GM23338 (cell line): ENCODE results near the gene STT3B. TPM values are rescaled to one million over a fixed set of nuclear protein-coding genes. Genes with fewer than 3 reads are reported as not detected.

Source experiments
- ATAC-seq: fragments of 200-7000 bp; cut with Tn5 transposase; 3 replicates; pipeline ENCODE4 v1.9.1; 2020
- DNase-seq: peaks from one replicate; pipeline ENCODE4 v3.0.0-alpha.2; 2015; ENCODE audit warnings: low spot score
- H2AFZ ChIP-seq: fragments of 200-600 bp; sonication (generic); 2 replicates; pipeline ENCODE4 v1.8.0; 2016; ENCODE audit warnings: antibody characterized with exemption, mild to moderate bottlenecking, moderate library complexity
- H3F3A ChIP-seq: fragments of 200-600 bp; sonication (generic); replicated peaks from 2 replicates; pipeline ENCODE4 v1.8.0; 2017; ENCODE audit warnings: antibody characterized with exemption, mixed run types, low read depth
- H3K27ac ChIP-seq: fragments of 200-600 bp; sonication (generic); 2 replicates; pipeline ENCODE4 v1.6.1; 2016; ENCODE audit warnings: low read depth
- H3K27me3 ChIP-seq: fragments of 200-600 bp; sonication (generic); 2 replicates; pipeline ENCODE4 v1.8.0; 2016; ENCODE audit warnings: mild to moderate bottlenecking, mixed run types, moderate library complexity; ENCODE audit not compliant: insufficient read depth
- H3K36me3 ChIP-seq: fragments of 200-600 bp; sonication (generic); 2 replicates; pipeline ENCODE4 v1.8.0; 2016; ENCODE audit warnings: mild to moderate bottlenecking; ENCODE audit not compliant: insufficient read depth
- H3K4me1 ChIP-seq: fragments of 200-600 bp; sonication (generic); 2 replicates; pipeline ENCODE4 v1.8.0; 2016; ENCODE audit warnings: mild to moderate bottlenecking, moderate library complexity; ENCODE audit not compliant: insufficient read depth
- H3K4me2 ChIP-seq: fragments of 200-600 bp; sonication (generic); 2 replicates; pipeline ENCODE4 v1.7.1; 2017; ENCODE audit warnings: mixed run types
- H3K4me3 ChIP-seq: fragments of 200-600 bp; sonication (generic); 2 replicates; pipeline ENCODE4 v1.6.1; 2016; ENCODE audit warnings: mixed run types
- H3K79me2 ChIP-seq: fragments of 200-600 bp; sonication (generic); replicated peaks from 2 replicates; pipeline ENCODE4 v1.8.0; 2017; ENCODE audit warnings: mild to moderate bottlenecking; ENCODE audit not compliant: insufficient read depth
- H3K9me2 ChIP-seq: fragments of 200-600 bp; sonication (generic); 2 replicates; pipeline ENCODE4 v1.8.0; 2017; ENCODE audit not compliant: insufficient read depth
- H4K20me1 ChIP-seq: fragments of 200-600 bp; sonication (generic); replicated peaks from 2 replicates; pipeline ENCODE4 v1.8.0; 2017; ENCODE audit warnings: mild to moderate bottlenecking; ENCODE audit not compliant: insufficient read depth
- H3K27ac Mint-ChIP-seq: 2 replicates; pipeline ENCODE4 v1.8.0; 2020; ENCODE audit warnings: inconsistent platforms, mild to moderate bottlenecking, moderate library complexity, mixed read lengths
- H3K27me3 Mint-ChIP-seq: 3 replicates; pipeline ENCODE4 v1.8.0; 2022; ENCODE audit warnings: low read depth, mild to moderate bottlenecking, moderate library complexity, mixed read lengths, inconsistent platforms; ENCODE audit not compliant: insufficient read depth, poor library complexity
- H3K36me3 Mint-ChIP-seq: 3 replicates; pipeline ENCODE4 v1.8.0; 2021; ENCODE audit warnings: low read depth, mild to moderate bottlenecking, inconsistent platforms, moderate library complexity, mixed read lengths
- H3K4me1 Mint-ChIP-seq: 3 replicates; pipeline ENCODE4 v1.8.0; 2020; ENCODE audit warnings: mild to moderate bottlenecking, inconsistent platforms, mixed read lengths
- H3K4me3 Mint-ChIP-seq: 3 replicates; pipeline ENCODE4 v1.8.0; 2021; ENCODE audit warnings: moderate library complexity, mild to moderate bottlenecking, inconsistent platforms, mixed read lengths
- H3K9me3 Mint-ChIP-seq: 3 replicates; pipeline ENCODE4 v1.8.0; 2020; ENCODE audit warnings: moderate library complexity, mild to moderate bottlenecking, inconsistent platforms, mixed read lengths
- CREB1 ChIP-seq: fragments of 250-450 bp; sonication (Bioruptor Pico); IDR thresholded peaks from 2 replicates; pipeline ENCODE4 v1.5.0; 2020; ENCODE audit warnings: low read depth, mild to moderate bottlenecking, moderate library complexity
- EZH2 ChIP-seq: fragments of 200-600 bp; sonication (generic); IDR thresholded peaks from one replicate; pipeline ENCODE4 v1.8.0; 2017; ENCODE audit warnings: antibody characterized with exemption, mild to moderate bottlenecking, low read depth; ENCODE audit not compliant: unreplicated experiment
- JUNB ChIP-seq: IDR thresholded peaks from one replicate; pipeline ENCODE4 v1.6.1; 2016; ENCODE audit warnings: antibody characterized with exemption; ENCODE audit not compliant: unreplicated experiment
- polyA plus RNA-seq: library from polyadenylated mRNA; unstranded; fragments of >200 nt; fragmentation: Nextera tagmentation; extraction: Ambion mirVana; gene quantifications from 2 replicates; pipeline ENCODE4 v1.2.1, GENCODE V29; 2016
- total RNA-seq: library from RNA; depleted of rRNA; stranded (reverse); fragments of >200 nt; shearing (Covaris generic); gene quantifications from 2 replicates; pipeline ENCODE4 v1.2.3, GENCODE V29; 2014
- TF ChIP-seq, protein P1 (sequence below), 2 experiments: fragments of 200-600 bp in 1 of 2; sonication (generic) in 1 of 2; conservative IDR thresholded peaks; 2 replicates each; pipeline versions ENCODE4 v1.5.1 to v1.6.1; 2016 to 2017; ENCODE audit warnings: antibody characterized with exemption in 2 of 2, low read depth in 2 of 2, mild to moderate bottlenecking in 2 of 2, moderate library complexity in 1 of 2
- TF ChIP-seq, protein P2 (sequence below): fragments of 250-450 bp; sonication (Bioruptor Pico); IDR thresholded peaks from 2 replicates; pipeline ENCODE4 v1.5.0; 2020; ENCODE audit warnings: mild to moderate bottlenecking, moderate library complexity
- TF ChIP-seq, protein P3 (sequence below): IDR thresholded peaks from 2 replicates; pipeline ENCODE4 v1.6.1; 2016; ENCODE audit warnings: antibody characterized with exemption

STT3B gene
- total and polyA plus RNA-seq, 2 experiments from 2014 or later, result 44.1 to 167 TPM

DNA sequence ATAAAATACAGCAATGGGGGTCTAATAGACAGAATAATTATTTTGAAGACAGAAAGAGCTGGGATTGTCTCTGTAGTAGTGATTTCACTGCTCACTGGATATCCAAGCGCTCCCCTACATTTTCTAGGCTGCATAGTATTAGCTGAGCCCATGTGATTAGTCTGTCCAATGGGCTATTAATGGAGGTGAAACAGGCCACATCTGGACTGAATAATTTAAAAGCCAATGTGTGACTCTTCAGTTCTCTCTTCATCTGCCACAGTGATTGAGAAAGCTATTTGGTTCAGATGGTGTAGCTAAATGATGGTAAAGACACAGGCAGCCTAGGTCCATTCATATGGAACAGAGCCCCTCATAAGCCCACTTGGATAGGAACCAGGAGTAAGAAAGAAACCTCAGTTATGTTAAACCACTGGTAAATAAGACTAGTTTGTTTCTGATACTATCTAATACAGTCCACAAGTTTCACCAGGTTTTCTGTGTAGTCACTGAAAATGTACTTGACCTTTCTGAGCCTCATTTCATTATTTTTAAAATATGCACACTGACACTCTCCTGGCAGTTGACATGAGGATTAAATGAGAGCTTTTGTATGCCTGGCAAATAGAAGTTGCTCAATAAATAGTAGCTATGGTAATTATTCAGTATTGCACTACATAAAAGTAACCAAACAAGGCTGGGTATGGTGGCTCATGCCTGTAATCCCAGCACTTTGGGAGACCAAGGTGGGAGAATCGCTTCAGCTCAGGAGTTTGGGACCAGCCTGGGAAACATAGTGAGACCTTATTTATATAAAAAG lies 17.0 kb upstream of the STT3B start (continued):
- no peak for TF ChIP-seq EZH2

DNA sequence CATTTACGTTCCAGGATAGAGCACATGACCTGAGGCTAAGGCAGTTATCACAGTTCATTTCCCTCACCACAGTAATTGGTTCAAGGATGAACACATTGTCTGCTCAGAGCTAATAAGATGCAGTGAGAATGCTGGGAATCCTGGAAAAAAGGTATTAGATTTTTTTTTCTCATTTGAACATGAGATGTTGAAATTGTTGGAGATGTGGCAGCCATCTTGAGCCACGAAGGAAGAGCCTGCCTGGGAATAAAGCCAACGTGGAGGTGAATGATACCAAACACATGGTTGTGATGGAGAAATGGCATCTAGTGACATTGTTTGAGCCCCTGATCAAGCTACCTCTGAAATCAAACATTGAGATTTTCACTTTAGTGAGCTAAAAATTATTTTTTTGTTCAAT lies 16.0 kb upstream of the STT3B start:
- H3K36me3 Mint-ChIP-seq, result no peaks in the 10 kb centered on the region
- H3K9me3 Mint-ChIP-seq, result no peaks in the 10 kb centered on the region
- no peak overlapping the region for H3K27ac Mint-ChIP-seq
- TF ChIP-seq, protein P1, sequence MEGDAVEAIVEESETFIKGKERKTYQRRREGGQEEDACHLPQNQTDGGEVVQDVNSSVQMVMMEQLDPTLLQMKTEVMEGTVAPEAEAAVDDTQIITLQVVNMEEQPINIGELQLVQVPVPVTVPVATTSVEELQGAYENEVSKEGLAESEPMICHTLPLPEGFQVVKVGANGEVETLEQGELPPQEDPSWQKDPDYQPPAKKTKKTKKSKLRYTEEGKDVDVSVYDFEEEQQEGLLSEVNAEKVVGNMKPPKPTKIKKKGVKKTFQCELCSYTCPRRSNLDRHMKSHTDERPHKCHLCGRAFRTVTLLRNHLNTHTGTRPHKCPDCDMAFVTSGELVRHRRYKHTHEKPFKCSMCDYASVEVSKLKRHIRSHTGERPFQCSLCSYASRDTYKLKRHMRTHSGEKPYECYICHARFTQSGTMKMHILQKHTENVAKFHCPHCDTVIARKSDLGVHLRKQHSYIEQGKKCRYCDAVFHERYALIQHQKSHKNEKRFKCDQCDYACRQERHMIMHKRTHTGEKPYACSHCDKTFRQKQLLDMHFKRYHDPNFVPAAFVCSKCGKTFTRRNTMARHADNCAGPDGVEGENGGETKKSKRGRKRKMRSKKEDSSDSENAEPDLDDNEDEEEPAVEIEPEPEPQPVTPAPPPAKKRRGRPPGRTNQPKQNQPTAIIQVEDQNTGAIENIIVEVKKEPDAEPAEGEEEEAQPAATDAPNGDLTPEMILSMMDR (conservative IDR thresholded peaks at IDR 0.05; ENCODE audit: low read depth in 2 of 2), result no peak
- TF ChIP-seq JUNB, result no peak
- TF ChIP-seq, protein P2, sequence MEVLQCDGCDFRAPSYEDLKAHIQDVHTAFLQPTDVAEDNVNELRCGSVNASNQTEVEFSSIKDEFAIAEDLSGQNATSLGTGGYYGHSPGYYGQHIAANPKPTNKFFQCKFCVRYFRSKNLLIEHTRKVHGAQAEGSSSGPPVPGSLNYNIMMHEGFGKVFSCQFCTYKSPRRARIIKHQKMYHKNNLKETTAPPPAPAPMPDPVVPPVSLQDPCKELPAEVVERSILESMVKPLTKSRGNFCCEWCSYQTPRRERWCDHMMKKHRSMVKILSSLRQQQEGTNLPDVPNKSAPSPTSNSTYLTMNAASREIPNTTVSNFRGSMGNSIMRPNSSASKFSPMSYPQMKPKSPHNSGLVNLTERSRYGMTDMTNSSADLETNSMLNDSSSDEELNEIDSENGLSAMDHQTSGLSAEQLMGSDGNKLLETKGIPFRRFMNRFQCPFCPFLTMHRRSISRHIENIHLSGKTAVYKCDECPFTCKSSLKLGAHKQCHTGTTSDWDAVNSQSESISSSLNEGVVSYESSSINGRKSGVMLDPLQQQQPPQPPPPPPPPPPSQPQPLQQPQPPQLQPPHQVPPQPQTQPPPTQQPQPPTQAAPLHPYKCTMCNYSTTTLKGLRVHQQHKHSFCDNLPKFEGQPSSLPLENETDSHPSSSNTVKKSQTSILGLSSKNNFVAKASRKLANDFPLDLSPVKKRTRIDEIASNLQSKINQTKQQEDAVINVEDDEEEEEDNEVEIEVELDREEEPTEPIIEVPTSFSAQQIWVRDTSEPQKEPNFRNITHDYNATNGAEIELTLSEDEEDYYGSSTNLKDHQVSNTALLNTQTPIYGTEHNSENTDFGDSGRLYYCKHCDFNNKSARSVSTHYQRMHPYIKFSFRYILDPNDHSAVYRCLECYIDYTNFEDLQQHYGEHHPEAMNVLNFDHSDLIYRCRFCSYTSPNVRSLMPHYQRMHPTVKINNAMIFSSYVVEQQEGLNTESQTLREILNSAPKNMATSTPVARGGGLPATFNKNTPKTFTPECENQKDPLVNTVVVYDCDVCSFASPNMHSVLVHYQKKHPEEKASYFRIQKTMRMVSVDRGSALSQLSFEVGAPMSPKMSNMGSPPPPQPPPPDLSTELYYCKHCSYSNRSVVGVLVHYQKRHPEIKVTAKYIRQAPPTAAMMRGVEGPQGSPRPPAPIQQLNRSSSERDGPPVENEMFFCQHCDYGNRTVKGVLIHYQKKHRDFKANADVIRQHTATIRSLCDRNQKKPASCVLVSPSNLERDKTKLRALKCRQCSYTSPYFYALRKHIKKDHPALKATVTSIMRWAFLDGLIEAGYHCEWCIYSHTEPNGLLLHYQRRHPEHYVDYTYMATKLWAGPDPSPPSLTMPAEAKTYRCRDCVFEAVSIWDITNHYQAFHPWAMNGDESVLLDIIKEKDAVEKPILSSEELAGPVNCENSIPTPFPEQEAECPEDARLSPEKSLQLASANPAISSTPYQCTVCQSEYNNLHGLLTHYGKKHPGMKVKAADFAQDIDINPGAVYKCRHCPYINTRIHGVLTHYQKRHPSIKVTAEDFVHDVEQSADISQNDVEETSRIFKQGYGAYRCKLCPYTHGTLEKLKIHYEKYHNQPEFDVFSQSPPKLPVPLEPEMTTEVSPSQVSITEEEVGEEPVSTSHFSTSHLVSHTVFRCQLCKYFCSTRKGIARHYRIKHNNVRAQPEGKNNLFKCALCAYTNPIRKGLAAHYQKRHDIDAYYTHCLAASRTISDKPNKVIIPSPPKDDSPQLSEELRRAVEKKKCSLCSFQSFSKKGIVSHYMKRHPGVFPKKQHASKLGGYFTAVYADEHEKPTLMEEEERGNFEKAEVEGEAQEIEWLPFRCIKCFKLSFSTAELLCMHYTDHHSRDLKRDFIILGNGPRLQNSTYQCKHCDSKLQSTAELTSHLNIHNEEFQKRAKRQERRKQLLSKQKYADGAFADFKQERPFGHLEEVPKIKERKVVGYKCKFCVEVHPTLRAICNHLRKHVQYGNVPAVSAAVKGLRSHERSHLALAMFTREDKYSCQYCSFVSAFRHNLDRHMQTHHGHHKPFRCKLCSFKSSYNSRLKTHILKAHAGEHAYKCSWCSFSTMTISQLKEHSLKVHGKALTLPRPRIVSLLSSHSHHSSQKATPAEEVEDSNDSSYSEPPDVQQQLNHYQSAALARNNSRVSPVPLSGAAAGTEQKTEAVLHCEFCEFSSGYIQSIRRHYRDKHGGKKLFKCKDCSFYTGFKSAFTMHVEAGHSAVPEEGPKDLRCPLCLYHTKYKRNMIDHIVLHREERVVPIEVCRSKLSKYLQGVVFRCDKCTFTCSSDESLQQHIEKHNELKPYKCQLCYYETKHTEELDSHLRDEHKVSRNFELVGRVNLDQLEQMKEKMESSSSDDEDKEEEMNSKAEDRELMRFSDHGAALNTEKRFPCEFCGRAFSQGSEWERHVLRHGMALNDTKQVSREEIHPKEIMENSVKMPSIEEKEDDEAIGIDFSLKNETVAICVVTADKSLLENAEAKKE (CRISPR knock-in tag), result no peak
- TF ChIP-seq, protein P3, sequence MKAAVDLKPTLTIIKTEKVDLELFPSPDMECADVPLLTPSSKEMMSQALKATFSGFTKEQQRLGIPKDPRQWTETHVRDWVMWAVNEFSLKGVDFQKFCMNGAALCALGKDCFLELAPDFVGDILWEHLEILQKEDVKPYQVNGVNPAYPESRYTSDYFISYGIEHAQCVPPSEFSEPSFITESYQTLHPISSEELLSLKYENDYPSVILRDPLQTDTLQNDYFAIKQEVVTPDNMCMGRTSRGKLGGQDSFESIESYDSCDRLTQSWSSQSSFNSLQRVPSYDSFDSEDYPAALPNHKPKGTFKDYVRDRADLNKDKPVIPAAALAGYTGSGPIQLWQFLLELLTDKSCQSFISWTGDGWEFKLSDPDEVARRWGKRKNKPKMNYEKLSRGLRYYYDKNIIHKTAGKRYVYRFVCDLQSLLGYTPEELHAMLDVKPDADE, result no peak
- TF ChIP-seq CREB1 (CRISPR knock-in tag), result no peak
- no peak overlapping the region; the same call in 1 of the 2 replicates for H2AFZ ChIP-seq
- no peaks in the 10 kb centered on the region for H3F3A ChIP-seq
- no peak overlapping the region for H3K4me3 ChIP-seq
- no peaks in the 10 kb centered on the region for H3K27me3 ChIP-seq
- H3K27ac ChIP-seq, result no peak overlapping the region
- H4K20me1 ChIP-seq, result no peaks in the 10 kb centered on the region
- DNase-seq, result no peak
- no peak for ATAC-seq
- no peak overlapping the region for H3K4me2 ChIP-seq
- no peaks in the 10 kb centered on the region for H3K4me1 Mint-ChIP-seq
- H3K4me3 Mint-ChIP-seq, result no peak overlapping the region
- H3K9me2 ChIP-seq, result peaks cover 7% of the 10 kb centered on the region
- H3K36me3 ChIP-seq, result no peaks in the 10 kb centered on the region
- H3K79me2 ChIP-seq, result no peaks in the 10 kb centered on the region
- H3K27me3 Mint-ChIP-seq, result no peaks in the 10 kb centered on the region
- no peaks in the 10 kb centered on the region for H3K4me1 ChIP-seq
